GM12891 (cell line): Measurements from ENCODE around the gene ZBTB21.
"Not testable (repeated sequence)": the region's sequence is repeated elsewhere in the genome, so short reads cannot be mapped to it uniquely, and the experiment has no call there.

Experiments
- POLR2A ChIP-seq: IDR thresholded peaks from 2 replicates; pipeline ENCODE4 v1.6.1; 2011; ENCODE audit warnings: low read depth, low read length, control low read depth
- POLR2AphosphoS5 ChIP-seq: IDR thresholded peaks from 2 replicates; pipeline ENCODE4 v1.6.1; 2011; ENCODE audit warnings: low read depth, low read length, control low read depth
- SPI1 ChIP-seq: IDR thresholded peaks from 2 replicates; pipeline ENCODE4 v1.6.1; 2011; ENCODE audit warnings: low read depth, low read length, control low read depth
- TAF1 ChIP-seq: IDR thresholded peaks from 2 replicates; pipeline ENCODE4 v1.6.1; 2011; ENCODE audit warnings: low read depth, low read length, control low read depth

DNA sequence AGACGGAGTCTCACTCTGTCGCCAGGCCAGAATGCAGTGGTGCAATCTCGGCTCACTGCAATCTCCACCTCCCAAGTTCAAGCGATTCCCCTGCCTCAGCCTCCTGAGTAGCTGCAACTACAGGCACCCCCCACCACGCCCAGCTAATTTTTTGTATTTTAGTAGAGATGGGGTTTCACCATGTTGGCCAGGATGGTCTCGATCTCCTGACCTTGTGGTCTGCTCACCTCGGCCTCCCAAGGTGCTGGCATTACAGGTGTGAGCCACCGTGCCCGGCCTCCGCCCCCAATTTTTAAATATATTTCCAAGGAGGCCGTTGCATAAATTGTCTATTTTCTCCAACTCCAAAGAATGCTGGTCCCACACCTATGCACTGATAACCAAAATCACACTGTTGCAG, 50.5 kb downstream of the ZBTB21 start:
- not testable (repeated sequence) for TF ChIP-seq POLR2A, SPI1, POLR2AphosphoS5, TAF1
